PC-3 (cell line): ENCODE results near the gene TEX11.

Experiments
- EZH2 ChIP-seq: fragments of 300-600 bp; sonication (generic); IDR thresholded peaks from one replicate; pipeline ENCODE4 v1.6.1; 2017; ENCODE audit warnings: antibody characterized with exemption, mild to moderate bottlenecking, low read length; ENCODE audit not compliant: unreplicated experiment
- EZH2phosphoT487 ChIP-seq: fragments of 300-600 bp; sonication (generic); IDR thresholded peaks from 2 replicates; pipeline ENCODE4 v1.6.1; 2018; ENCODE audit warnings: mild to moderate bottlenecking, antibody characterized with exemption, low read length, borderline replicate concordance
- TF ChIP-seq, protein P1 (sequence below): fragments of 300-600 bp; sonication (generic); conservative IDR thresholded peaks from 2 replicates; pipeline ENCODE4 v1.5.1; 2017; ENCODE audit warnings: antibody characterized with exemption, low read depth, mild to moderate bottlenecking, low read length

DNA sequence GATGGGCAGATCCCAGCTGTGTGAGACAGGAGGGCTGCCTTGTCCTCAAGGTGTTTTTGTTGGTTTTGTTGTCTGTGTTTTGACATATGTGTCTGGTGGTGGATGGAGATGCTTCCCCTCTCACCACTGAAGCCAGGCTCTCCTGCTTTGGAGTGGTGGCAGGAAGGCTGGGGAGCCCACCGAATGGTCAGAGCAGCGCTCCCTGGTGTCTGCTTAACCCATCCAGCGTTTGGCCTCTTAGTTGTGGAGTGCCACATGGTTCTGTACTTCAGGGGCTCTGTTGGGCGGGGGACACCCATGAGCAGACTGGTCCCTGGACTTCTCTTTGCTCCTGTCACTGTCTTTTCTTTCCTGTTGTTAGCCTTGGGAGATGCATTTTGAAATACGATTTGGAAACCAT lies 412.0 kb downstream of the TEX11 start:
- TF ChIP-seq EZH2 (no peak), EZH2phosphoT487 (no peak)
- TF ChIP-seq, protein P1, sequence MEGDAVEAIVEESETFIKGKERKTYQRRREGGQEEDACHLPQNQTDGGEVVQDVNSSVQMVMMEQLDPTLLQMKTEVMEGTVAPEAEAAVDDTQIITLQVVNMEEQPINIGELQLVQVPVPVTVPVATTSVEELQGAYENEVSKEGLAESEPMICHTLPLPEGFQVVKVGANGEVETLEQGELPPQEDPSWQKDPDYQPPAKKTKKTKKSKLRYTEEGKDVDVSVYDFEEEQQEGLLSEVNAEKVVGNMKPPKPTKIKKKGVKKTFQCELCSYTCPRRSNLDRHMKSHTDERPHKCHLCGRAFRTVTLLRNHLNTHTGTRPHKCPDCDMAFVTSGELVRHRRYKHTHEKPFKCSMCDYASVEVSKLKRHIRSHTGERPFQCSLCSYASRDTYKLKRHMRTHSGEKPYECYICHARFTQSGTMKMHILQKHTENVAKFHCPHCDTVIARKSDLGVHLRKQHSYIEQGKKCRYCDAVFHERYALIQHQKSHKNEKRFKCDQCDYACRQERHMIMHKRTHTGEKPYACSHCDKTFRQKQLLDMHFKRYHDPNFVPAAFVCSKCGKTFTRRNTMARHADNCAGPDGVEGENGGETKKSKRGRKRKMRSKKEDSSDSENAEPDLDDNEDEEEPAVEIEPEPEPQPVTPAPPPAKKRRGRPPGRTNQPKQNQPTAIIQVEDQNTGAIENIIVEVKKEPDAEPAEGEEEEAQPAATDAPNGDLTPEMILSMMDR: no peak
